Right atrium auricular region (tissue), 2 donors: ENCODE results near the gene DOK5. TPM values are rescaled to one million over a fixed set of nuclear protein-coding genes. Genes with fewer than 3 reads are reported as not detected.

Experiments used
- DNase-seq: peaks from one replicate; pipeline ENCODE4 v3.0.0-alpha.2; 2019; ENCODE audit warnings: low spot score
- H3K27ac ChIP-seq, 2 donors: fragments of 200-600 bp; sonication (generic); 1 replicate in 1 of 2; 2 replicates in 1 of 2; pipeline ENCODE4 v1.5.1; 2016 to 2019
- H3K27me3 ChIP-seq, 2 donors: fragments of 200-600 bp; sonication (generic); one replicate each; pipeline versions ENCODE4 v1.5.1 to v1.6.0; 2017 to 2019
- H3K36me3 ChIP-seq: fragments of 200-600 bp; sonication (generic); one replicate; pipeline ENCODE4 v1.5.1; 2016
- H3K4me1 ChIP-seq, 2 donors: fragments of 200-600 bp; sonication (generic); one replicate each; pipeline versions ENCODE4 v1.5.1 to v1.6.0; 2017 to 2019
- H3K4me3 ChIP-seq, 2 donors: fragments of 200-600 bp; sonication (generic); 1 replicate in 1 of 2; 2 replicates in 1 of 2; pipeline ENCODE4 v1.5.1; 2017 to 2019; ENCODE audit warnings: mild to moderate bottlenecking in 1 of 2, moderate library complexity in 1 of 2
- H3K9me3 ChIP-seq, 2 donors: fragments of 200-600 bp; sonication (generic); one replicate each; pipeline ENCODE4 v1.5.1; 2019
- total RNA-seq, 2 donors: library from RNA; depleted of rRNA; stranded (reverse); fragments of >200 nt; gene quantifications; one replicate each; pipeline ENCODE4 v1.1.0, GENCODE V29; 2016
- TF ChIP-seq, protein P1 (sequence below), 2 donors: fragments of 200-600 bp; sonication (generic); IDR thresholded peaks; one replicate each; pipeline ENCODE4 v1.5.1; 2019; ENCODE audit warnings: antibody characterized with exemption in 2 of 2

Gene DOK5
- total RNA-seq, 2 donors from 2014 or later: 11.6 to 16.9 TPM

DNA sequence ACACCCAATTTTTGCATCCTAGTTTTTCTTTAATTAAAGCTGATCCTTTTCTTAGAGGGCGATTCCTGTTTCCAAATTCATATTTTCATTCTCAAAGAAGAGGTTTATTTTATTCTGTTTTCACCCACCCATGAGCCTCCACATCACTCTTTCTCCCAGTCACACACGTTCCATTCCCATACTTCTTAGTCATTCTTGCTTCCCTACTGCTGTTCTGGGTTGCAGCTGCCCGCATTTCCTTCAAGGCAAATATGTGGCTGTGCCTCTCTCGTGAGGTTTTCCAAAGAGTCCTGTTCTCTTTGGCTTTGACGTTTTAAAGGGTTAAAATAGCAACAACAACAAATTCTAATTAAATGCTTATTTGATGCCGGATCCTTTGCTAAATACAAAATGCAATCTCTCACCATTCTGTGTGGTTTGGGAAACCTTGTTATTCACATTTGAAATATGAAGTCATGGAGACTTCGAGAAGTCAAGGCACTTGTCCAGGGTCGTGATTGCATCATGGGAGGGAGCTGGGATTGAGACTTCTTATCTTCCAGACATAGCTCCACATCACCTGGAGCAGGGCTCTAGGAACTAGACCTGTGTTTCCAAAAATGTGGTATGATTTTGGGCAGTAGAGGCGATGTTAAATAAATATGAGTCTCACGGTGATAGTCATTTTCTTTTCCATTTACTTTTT lies 126.6 kb downstream of the DOK5 start:
- Histone ChIP-seq H3K4me3 (no peak overlapping the region), H3K27ac (no peak overlapping the region), H3K9me3 (no peaks in the 10 kb centered on the region), H3K36me3 (no peaks in the 10 kb centered on the region), H3K27me3 (no peaks in the 10 kb centered on the region), H3K4me1 (no peaks in the 10 kb centered on the region)
- DNase-seq: no peak
- TF ChIP-seq, protein P1, sequence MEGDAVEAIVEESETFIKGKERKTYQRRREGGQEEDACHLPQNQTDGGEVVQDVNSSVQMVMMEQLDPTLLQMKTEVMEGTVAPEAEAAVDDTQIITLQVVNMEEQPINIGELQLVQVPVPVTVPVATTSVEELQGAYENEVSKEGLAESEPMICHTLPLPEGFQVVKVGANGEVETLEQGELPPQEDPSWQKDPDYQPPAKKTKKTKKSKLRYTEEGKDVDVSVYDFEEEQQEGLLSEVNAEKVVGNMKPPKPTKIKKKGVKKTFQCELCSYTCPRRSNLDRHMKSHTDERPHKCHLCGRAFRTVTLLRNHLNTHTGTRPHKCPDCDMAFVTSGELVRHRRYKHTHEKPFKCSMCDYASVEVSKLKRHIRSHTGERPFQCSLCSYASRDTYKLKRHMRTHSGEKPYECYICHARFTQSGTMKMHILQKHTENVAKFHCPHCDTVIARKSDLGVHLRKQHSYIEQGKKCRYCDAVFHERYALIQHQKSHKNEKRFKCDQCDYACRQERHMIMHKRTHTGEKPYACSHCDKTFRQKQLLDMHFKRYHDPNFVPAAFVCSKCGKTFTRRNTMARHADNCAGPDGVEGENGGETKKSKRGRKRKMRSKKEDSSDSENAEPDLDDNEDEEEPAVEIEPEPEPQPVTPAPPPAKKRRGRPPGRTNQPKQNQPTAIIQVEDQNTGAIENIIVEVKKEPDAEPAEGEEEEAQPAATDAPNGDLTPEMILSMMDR (IDR thresholded peaks at IDR 0.05): no peak

DNA sequence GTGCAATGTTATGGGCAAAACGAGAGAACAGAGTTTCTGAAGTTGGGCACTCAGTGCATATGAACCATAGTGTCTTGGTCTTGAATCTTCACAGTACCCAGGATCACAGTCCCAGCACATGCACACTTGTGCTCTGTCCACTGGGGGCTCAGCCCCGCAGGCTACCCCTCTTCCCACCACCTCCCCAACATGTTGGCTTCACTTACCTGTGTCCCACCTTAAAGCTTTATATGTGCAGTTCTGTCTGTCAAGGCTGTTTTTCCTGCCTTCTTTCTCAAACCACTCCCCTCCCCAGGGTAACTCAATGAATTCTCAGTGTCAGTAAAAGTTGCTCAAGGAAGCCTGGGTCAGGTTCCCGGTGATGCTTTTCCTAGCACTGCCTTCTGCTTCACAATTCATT lies 129.9 kb downstream of the DOK5 start:
- TF ChIP-seq, protein P1 (IDR thresholded peaks at IDR 0.05): no peak
- no peaks in the 10 kb centered on the region for H3K4me1 ChIP-seq

GRCh38 chr20:54606380-54606779 lies 131.0 kb downstream of the DOK5 start:
- TF ChIP-seq, protein P1 (IDR thresholded peaks at IDR 0.05): no peak
- H3K4me3 ChIP-seq: no peak overlapping the region
- no peak overlapping the region for H3K27ac ChIP-seq
- no peaks in the 10 kb centered on the region for H3K9me3 ChIP-seq
- H3K4me1 ChIP-seq: no peaks in the 10 kb centered on the region
- H3K27me3 ChIP-seq: no peaks in the 10 kb centered on the region
- no peak for DNase-seq
- H3K36me3 ChIP-seq: no peaks in the 10 kb centered on the region

More for the DNA sequence above, 129.9 kb downstream of the DOK5 start:
- Histone ChIP-seq H3K4me3 (no peak overlapping the region), H3K27me3 (no peaks in the 10 kb centered on the region), H3K36me3 (no peaks in the 10 kb centered on the region), H3K9me3 (no peaks in the 10 kb centered on the region), H3K27ac (no peak overlapping the region)
- no peak for DNase-seq

DNA sequence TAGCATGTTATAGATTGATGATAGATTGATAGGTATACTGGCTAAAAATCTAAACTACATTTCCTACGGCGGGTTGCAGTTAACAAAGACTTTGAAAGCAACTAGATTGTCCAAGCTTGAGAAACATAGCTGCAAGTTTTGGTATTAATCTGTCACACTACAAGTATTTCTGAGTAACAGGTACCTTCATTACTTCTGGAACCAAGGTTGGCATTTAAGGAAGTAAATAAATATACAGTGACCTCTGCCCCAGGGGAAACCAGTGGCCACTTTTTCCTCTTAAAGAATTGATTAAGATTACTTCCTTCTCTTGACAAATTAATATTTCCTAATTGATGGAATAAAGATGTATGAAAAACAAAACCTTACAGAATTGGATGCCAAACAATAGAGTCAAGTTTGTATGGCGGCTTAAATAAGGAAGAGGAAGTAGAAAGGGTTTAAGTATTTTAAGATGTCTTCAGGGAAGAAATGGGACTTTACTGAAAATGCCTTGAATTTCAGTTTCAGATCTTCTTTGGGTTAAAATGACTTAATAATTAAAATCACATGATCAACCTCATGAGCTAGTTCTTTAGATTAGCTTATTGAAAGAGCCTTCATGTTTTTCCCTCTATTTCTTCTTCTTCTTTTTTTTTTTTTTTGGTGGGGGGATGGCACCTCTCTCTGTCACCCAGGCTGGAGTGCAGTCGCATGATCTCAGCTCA lies 132.8 kb downstream of the DOK5 start:
- Histone ChIP-seq H3K4me1 (no peaks in the 10 kb centered on the region), H3K4me3 (no peak overlapping the region), H3K36me3 (no peaks in the 10 kb centered on the region), H3K27me3 (no peaks in the 10 kb centered on the region), H3K9me3 (no peaks in the 10 kb centered on the region), H3K27ac (no peak overlapping the region)
- TF ChIP-seq, protein P1 (IDR thresholded peaks at IDR 0.05): no peak
- no peak for DNase-seq

DNA sequence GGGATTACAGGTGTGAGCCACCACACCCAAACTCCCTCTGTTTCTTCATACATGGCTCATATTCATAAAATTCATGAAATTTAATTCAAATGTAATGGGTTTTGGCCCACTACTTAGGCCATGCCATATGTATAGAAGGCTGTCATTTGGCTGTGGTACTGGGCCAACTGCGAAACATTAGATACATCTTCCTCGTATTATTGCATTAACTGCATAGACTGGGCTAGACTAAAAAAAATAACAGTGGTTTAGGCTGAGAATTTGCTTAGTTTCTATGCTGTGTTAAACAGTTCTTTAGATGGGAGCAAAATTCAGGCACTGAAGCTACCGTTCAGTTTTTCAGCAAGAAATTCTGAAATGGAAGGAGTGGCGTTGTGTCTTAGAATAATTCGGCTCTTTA lies 133.6 kb downstream of the DOK5 start:
- no peak for DNase-seq
- Histone ChIP-seq H3K9me3 (no peaks in the 10 kb centered on the region), H3K36me3 (no peaks in the 10 kb centered on the region), H3K4me3 (no peak overlapping the region), H3K27me3 (no peaks in the 10 kb centered on the region), H3K27ac (no peak overlapping the region), H3K4me1 (no peaks in the 10 kb centered on the region)
- TF ChIP-seq, protein P1 (IDR thresholded peaks at IDR 0.05): no peak
